NOMO-1 treated with DMSO at 0.1 percent for 48 hours (cell line): Measurements from ENCODE around the gene RPP21.
"Not testable (repeated sequence)": the region's sequence is repeated elsewhere in the genome, so short reads cannot be mapped to it uniquely, and the experiment has no call there.

Experiments
- DNase-seq: peaks from one replicate; lab custom pipeline; 2025; ENCODE audit not compliant: unreplicated experiment; lab: John Stamatoyannopoulos, UW

The RPP21 gene

GRCh38 chr6:30369280-30369679, 24.3 kb downstream of the RPP21 start:
- DNase-seq, result not testable (repeated sequence)

GRCh38 chr6:30378290-30378937, 33.5 kb downstream of the RPP21 start:
- DNase-seq, result no peak

DNA sequence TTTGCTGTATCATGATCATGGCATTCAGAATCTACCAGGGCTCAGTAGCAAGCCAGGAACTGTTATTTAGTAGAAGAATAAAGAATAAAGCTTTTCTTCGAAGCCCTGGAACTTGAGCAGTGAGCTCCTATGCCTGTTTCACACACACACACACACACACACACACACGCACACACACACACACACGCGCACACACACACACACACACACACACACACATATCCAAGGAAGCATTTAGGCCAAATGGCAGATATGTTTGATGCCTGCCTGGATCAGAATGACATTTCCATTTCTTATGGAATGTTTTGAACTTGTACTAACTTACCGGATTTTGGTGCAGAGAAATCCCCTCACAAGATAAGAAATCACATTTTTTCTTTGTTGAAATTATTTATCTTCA, 35.5 kb downstream of the RPP21 start:
- no peak for DNase-seq

DNA sequence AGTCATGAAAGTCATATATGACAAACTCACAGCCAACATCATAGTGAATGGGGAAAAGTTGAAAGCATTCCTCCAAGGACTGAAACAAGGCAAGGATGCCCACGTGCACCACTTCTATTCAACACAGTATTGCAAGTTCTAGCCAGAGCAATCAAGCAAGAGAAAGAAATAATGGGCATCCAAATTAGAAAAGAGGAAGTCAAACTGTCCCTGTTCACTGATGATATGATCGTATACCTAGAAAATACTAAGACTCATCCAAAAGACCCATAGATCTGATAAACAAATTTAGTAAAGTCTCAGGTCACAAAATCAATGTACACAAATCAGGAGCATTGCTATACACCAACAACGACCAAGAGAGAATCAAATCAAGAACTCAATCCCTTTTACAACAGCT, 41.2 kb downstream of the RPP21 start:
- DNase-seq, result no peak

- no peak for DNase-seq
Observed at GRCh38 chr6:30391240-30391639, 46.3 kb downstream of the RPP21 start.

- no peak for DNase-seq
Observed at GRCh38 chr6:30394139-30394538, 49.2 kb downstream of the RPP21 start.
